NCI-H2227 (cell line): ENCODE data around the gene CD93.

Source experiments
- DNase-seq: peaks from one replicate; lab custom pipeline; 2025; ENCODE audit not compliant: unreplicated experiment; lab: John Stamatoyannopoulos, UW

CD93 gene

GRCh38 chr20:23061734-23062561, 24.2 kb downstream of the CD93 start:
- DNase-seq, result no peak

GRCh38 chr20:23061262-23061661, 24.9 kb downstream of the CD93 start:
- no peak for DNase-seq

GRCh38 chr20:23060629-23061028, 25.5 kb downstream of the CD93 start:
- DNase-seq, result no peak

GRCh38 chr20:23059846-23060245, 26.3 kb downstream of the CD93 start:
- DNase-seq, result no peak

- no peak for DNase-seq
These were observed 27.1 kb downstream of the CD93 start for GRCh38 chr20:23059001-23059400.

GRCh38 chr20:23058240-23058639, 27.9 kb downstream of the CD93 start:
- DNase-seq, result no peak

- DNase-seq, result no peak
These were observed 33.2 kb downstream of the CD93 start for GRCh38 chr20:23052904-23053303.

GRCh38 chr20:23050847-23051627, 35.1 kb downstream of the CD93 start:
- no peak for DNase-seq

- DNase-seq, result no peak
These were observed 35.9 kb downstream of the CD93 start for GRCh38 chr20:23050076-23050838.

GRCh38 chr20:23049201-23050075, 36.7 kb downstream of the CD93 start, which contains the start of gene THBD:
TSS of gene THBD (minus strand) at chr20:23049672. CDS start at chr20:23049504, 168 bp downstream.
- DNase-seq, result no peak

GRCh38 chr20:23048283-23049200, 37.6 kb downstream of the CD93 start:
- no peak for DNase-seq

- no peak for DNase-seq
These were observed 38.3 kb downstream of the CD93 start for GRCh38 chr20:23047738-23048214.

- DNase-seq, result no peak
These were observed 39.0 kb downstream of the CD93 start for GRCh38 chr20:23047001-23047737.

GRCh38 chr20:23046431-23046830, 39.7 kb downstream of the CD93 start:
- DNase-seq, result no peak

GRCh38 chr20:23043376-23043775, 42.7 kb downstream of the CD93 start:
- DNase-seq, result no peak

- DNase-seq, result no peak
These were observed 43.9 kb downstream of the CD93 start for GRCh38 chr20:23042270-23042669.

GRCh38 chr20:23039885-23040508, 46.1 kb downstream of the CD93 start:
- DNase-seq, result no peak
